Body of pancreas (tissue), 4 donors: ENCODE measurements around the gene MCEE. TPM values are rescaled to one million over a fixed set of nuclear protein-coding genes. Genes with fewer than 3 reads are reported as not detected.
A peak's percentile ranks its signal among the peaks of the same experiment; 100 is the strongest.

Experiments
- ATAC-seq: fragments of 150-250 bp; one replicate; pipeline ENCODE4 v1.9.1; 2016
- DNase-seq, 4 donors: peaks; one replicate each; pipeline ENCODE4 v3.0.0-alpha.2; 2019
- H3K27ac ChIP-seq, 4 donors: fragments of 200-600 bp; sonication (generic); 1 replicate in 3 of 4; 2 replicates in 1 of 4; pipeline versions ENCODE4 v1.5.1 to v1.6.1; 2016 to 2019; ENCODE audit warnings: mild to moderate bottlenecking in 1 of 4, mixed read lengths in 1 of 4, moderate library complexity in 1 of 4
- H3K27me3 ChIP-seq, 2 donors: fragments of 200-600 bp; sonication (generic); one replicate each; pipeline ENCODE4 v1.6.0; 2016; ENCODE audit warnings: mild to moderate bottlenecking in 1 of 2
- H3K36me3 ChIP-seq, 2 donors: fragments of 200-600 bp; sonication (generic); replicated peaks in 1 of 2; 2 replicates each; pipeline ENCODE4 v1.5.1; 2016; ENCODE audit warnings: low read depth in 2 of 2; ENCODE audit not compliant: insufficient read depth in 1 of 2
- H3K4me1 ChIP-seq: fragments of 200-600 bp; sonication (generic); one replicate; pipeline ENCODE4 v1.6.0; 2016
- H3K4me3 ChIP-seq, 2 donors: fragments of 200-600 bp; sonication (generic); 1 replicate in 1 of 2; 2 replicates in 1 of 2; pipeline ENCODE4 v1.5.1; 2016 to 2019
- H3K9me3 ChIP-seq, 3 donors: fragments of 200-600 bp; sonication (generic); 1 replicate in 2 of 3; 2 replicates in 1 of 3; pipeline ENCODE4 v1.5.1; 2016
- POLR2A ChIP-seq, 3 donors: fragments of 450-650 bp; IDR thresholded peaks; one replicate each; pipeline ENCODE4 v1.6.1; 2016; ENCODE audit warnings: antibody characterized with exemption in 3 of 3, mild to moderate bottlenecking in 2 of 3
- WGBS, 2 donors: methylation state at CpG; one replicate each; pipeline ENCODE4 v1.1.5; 2017; 5-methylcytosine and 5-hydroxymethylcytosine counted together
- intact Hi-C: fragments of 100-400 bp; cut with DNase I; formaldehyde crosslinking; loops from one replicate; pipeline ENCODE4 v1.15.1; 2023
- total RNA-seq, 2 donors: library from RNA; depleted of rRNA; stranded (reverse); fragments of >200 nt; gene quantifications; one replicate each; pipeline ENCODE4 v1.1.0, GENCODE V29; 2016
- TF ChIP-seq, protein P1 (sequence below), 7 experiments: fragments of 450-650 bp in 4 of 7; fragments of 200-600 bp in 3 of 7; sonication (generic) in 3 of 7; IDR thresholded peaks; one replicate each; pipeline ENCODE4 v1.5.1; 2016 to 2019; ENCODE audit warnings: antibody characterized with exemption in 7 of 7

Gene MCEE
- total RNA-seq, 2 donors from 2014 or later: 10.1 to 24.7 TPM

DNA sequence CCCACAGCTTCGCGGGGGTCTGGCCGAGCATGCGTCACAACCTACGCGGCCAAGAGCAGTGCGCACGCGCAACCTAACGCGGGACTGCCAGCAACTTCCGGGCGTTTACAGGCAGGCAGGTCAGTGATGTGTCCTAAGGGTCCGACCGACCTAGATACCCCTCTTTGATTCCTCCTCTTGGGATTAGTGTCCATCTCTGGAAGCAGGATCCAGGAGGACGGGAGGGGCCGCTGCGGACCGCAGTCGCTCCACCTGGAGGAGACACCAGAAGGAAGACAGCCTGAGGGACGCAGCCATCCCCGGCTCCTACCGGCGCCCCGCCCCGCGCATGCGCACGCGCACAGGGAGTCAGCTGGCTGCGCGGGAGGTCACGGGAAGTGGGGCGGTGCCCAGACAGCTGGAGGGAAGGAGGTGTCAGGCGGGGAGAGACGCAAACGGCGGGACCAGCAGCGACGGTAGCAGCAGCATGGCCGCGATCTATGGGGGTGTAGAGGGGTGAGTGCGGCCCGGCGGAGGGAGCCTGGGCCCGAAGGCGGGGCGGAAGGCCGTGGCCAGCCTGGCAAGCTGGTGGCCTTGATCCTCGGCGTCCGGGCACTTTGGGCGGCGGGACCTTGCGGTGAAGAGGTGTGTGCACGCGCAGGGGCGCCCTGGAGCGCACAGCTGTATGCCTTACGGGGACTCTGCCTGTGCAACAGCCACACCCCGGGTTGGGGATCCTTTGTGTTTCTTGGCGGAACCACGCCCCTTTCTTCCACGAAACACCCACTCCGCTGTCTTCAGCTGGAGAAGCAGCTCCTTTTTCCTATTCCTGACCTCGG, 61.6 kb downstream of the MCEE start, which contains the start of gene NAGK:
Gene NAGK (plus strand): TSS at position 431 of the 818 bp plus-strand sequence. CDS start 36 bp downstream, at position 467.
- H3K4me3 ChIP-seq: peak within 1 kb of the TSS; percentile 71 to 83
- no peaks in the 10 kb centered on the region for H3K27me3 ChIP-seq
- H3K9me3 ChIP-seq: no peaks in the 10 kb centered on the region
- DNase-seq: peak; percentile 96 to 97 (median 96)
- intact Hi-C loops: no loop called here
- TF ChIP-seq, protein P1, sequence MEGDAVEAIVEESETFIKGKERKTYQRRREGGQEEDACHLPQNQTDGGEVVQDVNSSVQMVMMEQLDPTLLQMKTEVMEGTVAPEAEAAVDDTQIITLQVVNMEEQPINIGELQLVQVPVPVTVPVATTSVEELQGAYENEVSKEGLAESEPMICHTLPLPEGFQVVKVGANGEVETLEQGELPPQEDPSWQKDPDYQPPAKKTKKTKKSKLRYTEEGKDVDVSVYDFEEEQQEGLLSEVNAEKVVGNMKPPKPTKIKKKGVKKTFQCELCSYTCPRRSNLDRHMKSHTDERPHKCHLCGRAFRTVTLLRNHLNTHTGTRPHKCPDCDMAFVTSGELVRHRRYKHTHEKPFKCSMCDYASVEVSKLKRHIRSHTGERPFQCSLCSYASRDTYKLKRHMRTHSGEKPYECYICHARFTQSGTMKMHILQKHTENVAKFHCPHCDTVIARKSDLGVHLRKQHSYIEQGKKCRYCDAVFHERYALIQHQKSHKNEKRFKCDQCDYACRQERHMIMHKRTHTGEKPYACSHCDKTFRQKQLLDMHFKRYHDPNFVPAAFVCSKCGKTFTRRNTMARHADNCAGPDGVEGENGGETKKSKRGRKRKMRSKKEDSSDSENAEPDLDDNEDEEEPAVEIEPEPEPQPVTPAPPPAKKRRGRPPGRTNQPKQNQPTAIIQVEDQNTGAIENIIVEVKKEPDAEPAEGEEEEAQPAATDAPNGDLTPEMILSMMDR (IDR thresholded peaks at IDR 0.05): peak in 2 of 7 experiments; percentile 4 to 22
- TF ChIP-seq POLR2A (IDR thresholded peaks at IDR 0.05): peak; percentile 99 to 100 (median 100)
- peak; percentile 95 for ATAC-seq
- 0 to 1% methylated on average over 36 to 66 of the region's 66 CpGs for WGBS, 2 donors
- H3K4me1 ChIP-seq: peaks cover 34% of the 10 kb centered on the region
- peak within 1 kb of the TSS; percentile 96 to 99 (median 96) for H3K27ac ChIP-seq
- peaks cover 0 to 3% of the 10 kb centered on the region in 2 donors for H3K36me3 ChIP-seq

DNA sequence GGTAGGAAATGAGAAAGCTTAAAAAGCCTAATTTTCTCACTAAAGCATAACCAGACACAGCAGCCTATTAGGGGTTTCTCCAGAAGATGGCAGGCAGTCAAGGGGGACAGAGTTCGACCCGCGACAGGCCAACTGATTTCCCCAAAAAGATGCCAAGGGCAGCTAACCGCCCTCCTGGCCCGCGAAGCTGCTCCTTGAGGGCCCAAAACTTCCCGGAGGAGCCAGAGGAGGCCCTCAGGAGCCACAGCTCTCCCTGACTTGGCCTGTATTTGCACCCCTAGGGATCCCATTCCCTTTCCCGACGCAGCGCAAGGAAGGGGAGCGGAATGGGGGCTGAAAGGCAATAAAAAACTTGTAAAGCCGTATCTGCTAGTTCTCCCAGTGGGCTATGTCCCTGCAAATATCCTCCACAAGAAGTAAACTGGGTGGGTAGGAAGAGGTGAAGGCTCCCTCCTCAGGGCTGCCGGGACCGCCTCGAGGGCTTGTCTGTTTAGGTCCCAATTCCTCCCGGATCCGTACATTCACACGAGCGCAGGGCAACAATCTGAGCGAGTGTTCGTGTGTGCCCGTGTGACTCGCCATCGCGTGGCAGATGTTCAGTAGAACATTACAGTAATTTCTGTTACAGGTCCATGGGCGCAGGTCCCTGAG, 62.3 kb downstream of the MCEE start:
- Histone ChIP-seq H3K36me3 (no peaks in the 10 kb centered on the region), H3K9me3 (no peaks in the 10 kb centered on the region), H3K4me1 (peaks cover 34% of the 10 kb centered on the region), H3K27me3 (no peaks in the 10 kb centered on the region), H3K4me3 (peak overlapping the region; percentile 71 to 83), H3K27ac (peak overlapping the region; percentile 96 to 99 (median 96))
- WGBS, 2 donors: 3 to 6% methylated on average over 26 of the region's 26 CpGs
- TF ChIP-seq, protein P1 (IDR thresholded peaks at IDR 0.05): no peak
- no peak for TF ChIP-seq POLR2A (IDR thresholded peaks at IDR 0.05)
- intact Hi-C loops: no loop called here
- peak; percentile 43 for ATAC-seq
- peak in 2 of 4 donors; percentile 18 to 29 for DNase-seq

GRCh38 chr2:71066856-71067255, 63.2 kb downstream of the MCEE start:
- intact Hi-C loops: no loop called here
- Histone ChIP-seq H3K9me3 (no peaks in the 10 kb centered on the region), H3K36me3 (no peaks in the 10 kb centered on the region), H3K27ac (no peak overlapping the region), H3K4me3 (no peak overlapping the region), H3K27me3 (no peaks in the 10 kb centered on the region), H3K4me1 (peaks cover 29% of the 10 kb centered on the region)
- TF ChIP-seq, protein P1 (IDR thresholded peaks at IDR 0.05): no peak
- no peak for TF ChIP-seq POLR2A (IDR thresholded peaks at IDR 0.05)
- 71 to 75% methylated on average over 3 of the region's 3 CpGs for WGBS, 2 donors
- ATAC-seq (no peak), DNase-seq (no peak)

DNA sequence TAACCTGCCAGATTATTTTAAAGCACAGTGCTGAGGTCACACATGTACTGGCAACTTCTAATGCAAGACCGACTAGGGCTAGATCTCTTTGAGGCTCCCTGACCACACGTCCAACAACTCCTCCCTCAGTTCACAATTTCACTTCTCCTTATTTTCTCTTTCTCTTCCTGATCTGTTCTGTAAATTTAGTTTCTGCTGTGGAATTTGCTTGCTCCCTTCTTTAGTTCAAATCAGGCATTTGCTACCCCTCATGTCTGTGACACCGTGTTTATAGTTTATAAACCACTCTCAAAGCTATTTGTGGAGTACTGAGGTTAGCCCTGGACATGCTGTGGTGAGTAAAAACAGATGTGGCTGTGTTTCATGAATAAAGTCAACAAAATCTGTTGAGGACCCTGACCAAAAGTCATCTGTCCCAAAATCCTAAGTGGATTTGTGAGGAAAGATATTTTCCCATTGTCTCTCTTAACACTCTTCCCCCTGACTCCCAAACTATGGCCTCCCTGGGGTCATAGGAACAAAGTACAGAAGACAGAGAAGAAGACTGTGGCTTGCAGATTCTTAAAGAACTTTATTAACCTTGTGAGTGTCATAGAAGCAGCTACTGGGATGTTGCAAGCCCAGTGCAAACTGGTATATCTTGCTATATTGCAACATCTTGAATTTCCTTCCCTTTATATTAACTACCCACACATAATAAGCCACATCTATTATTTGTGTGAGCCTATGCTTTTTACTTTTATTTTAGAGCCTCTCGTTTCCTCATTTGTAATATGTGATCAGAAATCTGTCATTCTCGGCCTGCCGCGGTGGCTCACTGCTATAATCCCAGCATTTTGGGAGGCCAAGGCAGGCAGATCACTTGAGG, 65.0 kb downstream of the MCEE start:
- 54 to 73% methylated on average over 7 of the region's 7 CpGs for WGBS, 2 donors
- no peaks in the 10 kb centered on the region for H3K9me3 ChIP-seq
- TF ChIP-seq POLR2A (IDR thresholded peaks at IDR 0.05): peak in 1 of 3 donors; percentile 36
- TF ChIP-seq, protein P1 (IDR thresholded peaks at IDR 0.05): no peak
- peak in 1 of 4 donors; percentile 56 for DNase-seq
- no peaks in the 10 kb centered on the region for H3K36me3 ChIP-seq
- H3K27ac ChIP-seq: peak overlapping the region in 1 of 4 donors; percentile 72
- peaks cover 10% of the 10 kb centered on the region for H3K4me1 ChIP-seq
- ATAC-seq: no peak
- H3K4me3 ChIP-seq: no peak overlapping the region
- H3K27me3 ChIP-seq: no peaks in the 10 kb centered on the region
- intact Hi-C loops: no loop called here
